HG03196 (cell line): Measurements from ENCODE around the gene HMX3.

Source experiments
- ATAC-seq: cut with Tn5 transposase; IDR thresholded peaks from one replicate; pipeline ENCODE4 v1.9.1; 2021; ENCODE audit not compliant: unreplicated experiment

HMX3 gene

GRCh38 chr10:123147635-123148413, 12.1 kb downstream of the HMX3 start, which contains the start of gene HMX2:
Gene HMX2, plus strand, starts transcription at chr10:123148136. Its CDS starts 243 bp downstream, at chr10:123148379.
- ATAC-seq, result no peak

GRCh38 chr10:123148414-123149161, 12.8 kb downstream of the HMX3 start:
- ATAC-seq, result no peak

GRCh38 chr10:123149162-123149567, 13.4 kb downstream of the HMX3 start:
- no peak for ATAC-seq

GRCh38 chr10:123149568-123150270, 13.9 kb downstream of the HMX3 start:
- no peak for ATAC-seq

- no peak for ATAC-seq
These were observed 14.7 kb downstream of the HMX3 start for GRCh38 chr10:123150271-123150985.

- ATAC-seq, result no peak
These were observed 15.4 kb downstream of the HMX3 start for GRCh38 chr10:123150986-123151736.

GRCh38 chr10:123151737-123152135, 16.0 kb downstream of the HMX3 start:
- no peak for ATAC-seq

- no peak for ATAC-seq
These were observed 17.8 kb downstream of the HMX3 start for GRCh38 chr10:123153486-123154091.

GRCh38 chr10:123154092-123154710, 18.4 kb downstream of the HMX3 start, which contains the start of gene BUB3:
Gene BUB3, plus strand, starts transcription at chr10:123154402. Its CDS starts 516 bp downstream, at chr10:123154918.
- ATAC-seq, result peak; percentile 95

- peak; percentile 55 for ATAC-seq
These were observed 19.1 kb downstream of the HMX3 start for GRCh38 chr10:123154711-123155505.

- ATAC-seq, result no peak
These were observed 20.3 kb downstream of the HMX3 start for GRCh38 chr10:123156078-123156477.

- no peak for ATAC-seq
These were observed 21.4 kb downstream of the HMX3 start for GRCh38 chr10:123157210-123157609.

GRCh38 chr10:123158682-123159081, 22.9 kb downstream of the HMX3 start:
- no peak for ATAC-seq

GRCh38 chr10:123160311-123160980, 24.7 kb downstream of the HMX3 start:
- no peak for ATAC-seq

GRCh38 chr10:123164319-123164718, 28.5 kb downstream of the HMX3 start:
- ATAC-seq, result no peak

GRCh38 chr10:123165445-123166072, 29.8 kb downstream of the HMX3 start:
- ATAC-seq, result no peak

- no peak for ATAC-seq
These were observed 30.8 kb downstream of the HMX3 start for GRCh38 chr10:123166618-123167017.
